ENCODE data around the gene TAGLN3.
"Not testable (repeated sequence)": the region's sequence is repeated elsewhere in the genome, so short reads cannot be mapped to it uniquely, and the experiment has no call there.

Gene TAGLN3

GRCh38 chr3:112010636-112011035 is 11.9 kb downstream of the TAGLN3 start:
- DNase-seq (ENCODE audit: low read depth in 2 of 2) = no peak

- no peak for DNase-seq (ENCODE audit: low read depth in 2 of 2)
Measured at GRCh38 chr3:112011376-112011940, 12.7 kb downstream of the TAGLN3 start.

- DNase-seq (ENCODE audit: low read depth in 2 of 2) = no peak
Measured at GRCh38 chr3:112012205-112012992, 13.7 kb downstream of the TAGLN3 start.

GRCh38 chr3:112013058-112013783 is 14.5 kb downstream of the TAGLN3 start:
- DNase-seq (ENCODE audit: low read depth in 2 of 2) = peak; percentile 18 to 20

- no peak for DNase-seq (ENCODE audit: low read depth in 2 of 2)
Measured at GRCh38 chr3:112013784-112014143, 15.0 kb downstream of the TAGLN3 start.

- DNase-seq (ENCODE audit: low read depth in 2 of 2) = no peak
Measured at GRCh38 chr3:112017091-112017490, 18.4 kb downstream of the TAGLN3 start.

- DNase-seq (ENCODE audit: low read depth in 2 of 2) = no peak
Measured at GRCh38 chr3:112018712-112019111, 20.0 kb downstream of the TAGLN3 start.

- DNase-seq (ENCODE audit: low read depth in 2 of 2) = no peak
Measured at GRCh38 chr3:112019716-112020115, 21.0 kb downstream of the TAGLN3 start.

- DNase-seq (ENCODE audit: low read depth in 2 of 2) = no peak
Measured at GRCh38 chr3:112020674-112021085, 22.0 kb downstream of the TAGLN3 start.

GRCh38 chr3:112027142-112027541 is 28.4 kb downstream of the TAGLN3 start:
- DNase-seq (ENCODE audit: low read depth in 2 of 2) = no peak

GRCh38 chr3:112027826-112028225 is 29.1 kb downstream of the TAGLN3 start:
- DNase-seq (ENCODE audit: low read depth in 2 of 2) = no peak

- DNase-seq (ENCODE audit: low read depth in 2 of 2) = no peak
Measured at GRCh38 chr3:112030901-112031300, 32.2 kb downstream of the TAGLN3 start.

GRCh38 chr3:112032098-112032731 is 33.5 kb downstream of the TAGLN3 start:
- no peak for DNase-seq (ENCODE audit: low read depth in 2 of 2)

GRCh38 chr3:112034436-112034835 is 35.7 kb downstream of the TAGLN3 start, which contains the start of gene TMPRSS7:
Gene TMPRSS7 (plus strand): TSS chr3:112034736. CDS start chr3:112034846, 110 bp downstream.
- DNase-seq (ENCODE audit: low read depth in 2 of 2) = no peak

- DNase-seq (ENCODE audit: low read depth in 2 of 2) = no peak
Measured at GRCh38 chr3:112035241-112035640, 36.5 kb downstream of the TAGLN3 start.

GRCh38 chr3:112037194-112037593 is 38.5 kb downstream of the TAGLN3 start:
- DNase-seq (ENCODE audit: low read depth in 2 of 2) = not testable (repeated sequence)

- DNase-seq (ENCODE audit: low read depth in 2 of 2) = no peak
Measured at GRCh38 chr3:112038863-112039262, 40.1 kb downstream of the TAGLN3 start.

GRCh38 chr3:112041321-112041720 is 42.6 kb downstream of the TAGLN3 start:
- no peak for DNase-seq (ENCODE audit: low read depth in 2 of 2)

GRCh38 chr3:112042842-112043280 is 44.1 kb downstream of the TAGLN3 start:
- DNase-seq (ENCODE audit: low read depth in 2 of 2) = no peak

GRCh38 chr3:112043621-112044201 is 45.0 kb downstream of the TAGLN3 start:
- peak; percentile 1 to 4 for DNase-seq (ENCODE audit: low read depth in 2 of 2)

GRCh38 chr3:112046599-112046998 is 47.9 kb downstream of the TAGLN3 start:
- no peak for DNase-seq (ENCODE audit: low read depth in 2 of 2)

- DNase-seq (ENCODE audit: low read depth in 2 of 2) = no peak
Measured at GRCh38 chr3:112047264-112047663, 48.5 kb downstream of the TAGLN3 start.
